Glomerular endothelial cell (primary cell): ENCODE data around the gene LRGUK. TPM values are rescaled to one million over a fixed set of nuclear protein-coding genes. Genes with fewer than 3 reads are reported as not detected.
"Not testable (repeated sequence)": the region's sequence is repeated elsewhere in the genome, so short reads cannot be mapped to it uniquely, and the experiment has no call there.

Experiments
- DNase-seq: peaks from one replicate; pipeline ENCODE4 v3.0.0-alpha.2; 2011; ENCODE audit warnings: low read depth, low spot score; ENCODE audit errors: extremely low read depth
- total RNA-seq: library from RNA; depleted of rRNA; stranded (reverse); fragments of >200 nt; gene quantifications from 2 replicates; pipeline ENCODE4 v1.2.3, GENCODE V29; 2015

LRGUK gene
- total RNA-seq, 1 donor from 2014 or later, result 0.18 TPM

- DNase-seq, result not testable (repeated sequence)
Observed at GRCh38 chr7:134231296-134231695, 104.2 kb downstream of the LRGUK start.

GRCh38 chr7:134234216-134234615 is 107.1 kb downstream of the LRGUK start:
- no peak for DNase-seq

- DNase-seq, result no peak
Observed at GRCh38 chr7:134245253-134245652, 118.1 kb downstream of the LRGUK start.

- DNase-seq, result no peak
Observed at GRCh38 chr7:134246347-134246746, 119.2 kb downstream of the LRGUK start.

GRCh38 chr7:134246761-134247160 is 119.6 kb downstream of the LRGUK start:
- DNase-seq, result no peak

- no peak for DNase-seq
Observed at GRCh38 chr7:134248196-134248595, 121.1 kb downstream of the LRGUK start.

GRCh38 chr7:134254311-134254710 is 127.2 kb downstream of the LRGUK start:
- no peak for DNase-seq

GRCh38 chr7:134255814-134256213 is 128.7 kb downstream of the LRGUK start:
- DNase-seq, result no peak

GRCh38 chr7:134262322-134262721 is 135.2 kb downstream of the LRGUK start:
- no peak for DNase-seq

- no peak for DNase-seq
Observed at GRCh38 chr7:134276951-134277350, 149.8 kb downstream of the LRGUK start.

GRCh38 chr7:134278502-134279153 is 151.5 kb downstream of the LRGUK start:
- no peak for DNase-seq

- no peak for DNase-seq
Observed at GRCh38 chr7:134279336-134279735, 152.2 kb downstream of the LRGUK start.

GRCh38 chr7:134279898-134280297 is 152.8 kb downstream of the LRGUK start:
- no peak for DNase-seq

- DNase-seq, result no peak
Observed at GRCh38 chr7:134280508-134280907, 153.4 kb downstream of the LRGUK start.

GRCh38 chr7:134284011-134284410 is 156.9 kb downstream of the LRGUK start:
- DNase-seq, result no peak

- DNase-seq, result no peak
Observed at GRCh38 chr7:134284952-134285351, 157.8 kb downstream of the LRGUK start.

GRCh38 chr7:134287916-134288659 is 160.9 kb downstream of the LRGUK start:
- DNase-seq, result no peak

GRCh38 chr7:134289423-134289822 is 162.3 kb downstream of the LRGUK start:
- no peak for DNase-seq

GRCh38 chr7:134289841-134290240 is 162.7 kb downstream of the LRGUK start:
- no peak for DNase-seq

- DNase-seq, result no peak
Observed at GRCh38 chr7:134290286-134290685, 163.1 kb downstream of the LRGUK start.

GRCh38 chr7:134293002-134293740 is 166.0 kb downstream of the LRGUK start:
- no peak for DNase-seq

GRCh38 chr7:134295982-134296381 is 168.8 kb downstream of the LRGUK start:
- not testable (repeated sequence) for DNase-seq
